HG02840 (cell line): ENCODE measurements around the gene PRKCE.

ENCODE experiments used
- ATAC-seq: cut with Tn5 transposase; IDR thresholded peaks from one replicate; pipeline ENCODE4 v1.9.1; 2021; ENCODE audit warnings: mild to moderate bottlenecking, moderate library complexity, moderate number of reproducible peaks; ENCODE audit not compliant: unreplicated experiment, low FRiP score

Gene PRKCE

DNA sequence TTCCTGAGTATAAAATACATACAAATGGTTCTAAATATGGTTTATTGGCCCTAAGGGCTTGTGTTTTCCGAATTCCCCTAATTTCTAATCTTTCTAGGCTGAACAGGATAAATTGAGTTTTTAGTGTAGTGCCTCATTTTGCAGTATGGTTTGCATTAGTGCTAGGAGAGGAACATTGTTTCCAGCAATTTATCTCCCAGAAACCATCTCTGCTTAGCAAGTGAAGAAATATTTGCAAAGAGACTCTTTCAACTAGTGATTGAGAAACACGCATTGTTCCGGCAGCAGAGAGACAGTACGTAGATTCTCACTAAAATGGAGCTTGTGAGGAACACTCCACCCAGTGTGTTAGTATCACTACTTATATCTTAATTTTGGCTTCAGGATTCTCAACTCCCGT is 468.0 kb downstream of the PRKCE start:
- ATAC-seq = no peak

DNA sequence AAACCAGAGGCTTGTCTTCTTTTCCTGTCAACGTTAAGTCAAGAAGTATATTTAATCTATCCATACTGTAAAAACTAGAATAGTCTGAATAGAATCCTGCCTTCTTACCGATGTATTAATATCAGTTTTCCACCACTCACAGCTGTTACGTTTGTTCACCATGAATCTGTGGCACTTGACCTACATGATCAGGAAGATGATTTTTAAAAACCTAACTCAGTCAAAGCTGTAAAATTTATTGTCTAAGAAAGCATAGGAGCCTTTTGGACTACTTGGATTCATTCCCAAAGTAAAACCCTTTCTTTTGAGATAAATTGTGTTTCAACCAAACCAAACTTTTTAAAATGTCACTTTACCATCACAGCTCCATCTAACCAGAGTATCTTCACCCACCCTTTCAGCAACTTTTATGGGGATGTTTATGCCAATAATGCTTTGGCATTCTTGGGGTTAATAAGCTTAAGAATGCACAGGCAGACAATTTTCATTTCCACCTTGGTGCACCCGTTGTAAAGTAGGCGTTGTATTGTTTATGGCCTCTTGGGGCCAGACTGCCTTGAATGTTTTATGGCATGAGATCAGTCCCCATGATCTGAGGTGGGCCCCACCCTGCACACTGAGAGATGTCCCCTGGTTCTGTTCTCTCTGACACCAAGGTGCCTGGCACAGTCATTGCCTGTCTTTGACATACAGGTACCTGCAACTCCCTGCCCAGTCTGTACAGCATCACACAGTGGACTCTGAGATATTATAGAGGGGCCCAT is 469.5 kb downstream of the PRKCE start:
- no peak for ATAC-seq

DNA sequence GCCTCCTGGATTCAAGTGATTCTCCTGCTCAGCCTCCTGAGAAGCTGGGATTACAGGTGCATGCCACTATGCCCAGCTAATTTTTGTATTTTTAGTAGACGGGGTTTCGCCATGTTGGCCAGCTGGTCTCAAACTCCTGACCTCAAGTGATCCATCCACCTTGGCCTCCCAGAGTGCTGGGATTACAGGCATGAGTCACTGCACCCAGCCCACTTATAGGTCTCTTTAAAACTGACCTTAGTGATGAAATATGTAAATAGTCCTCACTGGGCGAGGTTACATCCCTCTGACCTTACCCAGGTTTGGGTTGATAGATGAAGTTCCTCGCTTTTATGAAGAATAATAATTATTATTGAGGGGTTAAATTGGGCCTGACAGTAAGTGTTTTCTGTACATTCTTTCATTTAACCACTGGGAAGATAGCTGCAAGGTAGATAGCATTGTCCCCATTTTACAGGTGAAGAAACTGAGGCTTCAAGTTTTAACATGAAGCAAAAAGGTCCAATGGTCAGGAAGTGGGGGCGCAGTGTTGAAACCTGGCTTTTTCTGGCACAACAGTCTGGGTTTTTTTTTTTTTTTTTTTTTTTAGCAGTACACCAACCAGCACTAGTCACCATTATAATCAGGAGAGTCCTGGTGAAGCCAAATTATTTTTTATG is 471.0 kb downstream of the PRKCE start:
- no peak for ATAC-seq

DNA sequence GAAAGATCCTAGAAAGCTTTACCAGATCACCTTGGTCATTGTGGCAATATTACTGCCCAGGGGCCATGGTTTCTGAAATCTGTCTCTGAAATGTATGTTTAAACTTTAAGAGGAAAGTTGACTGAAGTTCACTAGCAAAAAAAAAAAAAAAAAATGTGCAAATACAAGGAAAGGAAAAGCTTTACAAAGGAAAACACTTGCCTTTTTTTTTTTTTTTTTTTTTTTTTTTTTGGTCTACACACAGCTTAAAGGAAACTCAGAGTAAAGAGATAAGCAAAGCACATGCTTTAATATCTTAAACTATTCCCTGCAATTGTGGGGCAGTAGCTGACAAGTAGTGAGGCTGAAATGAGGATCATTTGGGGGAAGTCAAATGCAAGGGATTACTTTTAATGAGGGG is 471.5 kb downstream of the PRKCE start:
- ATAC-seq = no peak

DNA sequence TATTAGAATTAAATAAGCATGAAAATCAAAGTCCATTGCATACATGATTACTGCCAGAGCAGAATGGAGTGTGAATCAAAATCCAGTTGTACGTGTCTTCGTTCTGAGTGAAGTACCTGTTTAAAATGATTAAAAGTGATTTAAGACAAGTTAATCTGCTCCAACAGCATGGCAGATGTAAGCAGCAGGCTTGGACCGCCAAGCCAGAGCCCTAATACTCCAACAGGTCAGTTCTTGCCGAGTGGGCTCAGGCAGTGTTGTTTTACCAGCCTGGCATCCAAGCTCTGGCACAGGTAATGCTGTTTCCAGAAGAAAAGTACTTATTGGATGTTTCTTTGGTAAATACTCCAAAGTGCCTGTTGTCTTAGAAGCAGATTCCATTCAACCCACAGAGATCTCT is 474.3 kb downstream of the PRKCE start:
- no peak for ATAC-seq

DNA sequence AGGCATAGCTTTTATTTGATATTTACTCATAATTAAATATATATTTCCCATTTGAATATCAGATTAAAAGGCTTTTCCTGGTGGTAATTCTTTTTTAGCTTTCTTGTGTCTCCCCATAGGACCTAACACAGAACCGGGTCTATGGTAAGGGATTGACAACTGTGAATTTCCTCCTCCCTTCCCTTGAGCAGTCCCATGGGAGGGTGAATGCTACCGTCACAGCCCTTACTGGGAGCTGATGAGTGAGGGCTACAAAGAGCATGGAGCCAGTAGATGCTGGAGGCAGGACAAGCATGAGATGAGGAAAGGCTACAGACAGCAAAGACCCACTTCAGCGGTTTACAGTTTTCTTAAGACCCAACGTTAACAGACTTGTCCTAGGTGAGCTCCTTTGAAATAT is 475.1 kb downstream of the PRKCE start:
- ATAC-seq = no peak

DNA sequence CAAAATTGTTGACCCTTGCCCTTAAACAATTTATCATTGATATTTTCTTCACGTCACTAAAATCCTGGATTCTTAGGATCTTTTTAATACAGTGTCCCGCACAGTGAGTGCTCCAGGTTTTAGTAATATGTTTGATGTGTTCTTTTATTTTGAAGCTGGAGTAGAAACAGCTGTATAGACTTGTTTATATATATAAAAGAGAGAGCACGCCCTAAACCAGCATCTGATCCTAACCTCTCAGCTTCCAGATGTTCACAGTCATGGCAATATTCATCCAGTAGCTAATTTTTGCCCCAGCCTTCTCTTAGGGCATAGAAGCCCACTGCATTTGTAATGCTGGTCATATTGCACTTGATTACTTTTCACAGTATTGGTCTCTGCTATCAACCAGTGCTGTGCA is 475.7 kb downstream of the PRKCE start:
- no peak for ATAC-seq

DNA sequence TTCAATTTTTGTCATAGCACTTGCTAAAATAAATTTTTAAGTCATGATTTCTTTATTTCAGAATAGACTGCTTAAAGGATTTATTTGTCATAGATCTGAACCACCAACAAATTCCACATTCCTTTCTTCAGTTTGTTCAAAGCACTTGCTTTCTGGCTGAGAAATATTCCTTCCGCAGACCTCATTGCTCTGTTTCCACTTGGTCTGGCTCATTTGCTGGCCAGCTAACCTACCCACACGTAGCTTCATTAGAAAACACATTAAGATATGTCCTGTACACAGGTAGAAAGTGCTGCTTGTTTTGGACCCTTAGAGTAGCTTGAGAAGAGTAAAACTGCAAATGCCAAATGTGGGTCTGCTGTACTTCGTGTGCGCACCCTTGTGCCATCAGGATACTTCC is 479.0 kb downstream of the PRKCE start:
- no peak for ATAC-seq

DNA sequence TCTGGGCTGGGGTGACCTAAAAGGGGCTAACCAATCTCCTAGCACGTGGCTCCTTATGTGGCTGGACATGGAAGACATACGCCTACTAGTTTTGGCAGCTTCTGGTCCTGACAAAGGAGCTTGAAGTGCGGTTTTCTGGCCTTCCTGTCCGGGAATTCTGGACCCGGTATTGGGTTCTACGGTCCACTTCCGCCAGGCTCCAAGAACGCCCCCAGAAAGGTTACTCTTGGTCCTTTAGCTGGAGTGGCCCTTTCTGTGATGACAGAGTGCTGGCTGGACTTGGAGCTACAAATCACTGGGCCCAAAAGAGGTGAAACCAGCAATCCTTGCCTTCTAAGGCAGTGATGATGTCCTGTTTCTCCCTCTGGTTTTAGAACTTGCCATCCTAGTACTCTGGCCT is 481.5 kb downstream of the PRKCE start:
- no peak for ATAC-seq

DNA sequence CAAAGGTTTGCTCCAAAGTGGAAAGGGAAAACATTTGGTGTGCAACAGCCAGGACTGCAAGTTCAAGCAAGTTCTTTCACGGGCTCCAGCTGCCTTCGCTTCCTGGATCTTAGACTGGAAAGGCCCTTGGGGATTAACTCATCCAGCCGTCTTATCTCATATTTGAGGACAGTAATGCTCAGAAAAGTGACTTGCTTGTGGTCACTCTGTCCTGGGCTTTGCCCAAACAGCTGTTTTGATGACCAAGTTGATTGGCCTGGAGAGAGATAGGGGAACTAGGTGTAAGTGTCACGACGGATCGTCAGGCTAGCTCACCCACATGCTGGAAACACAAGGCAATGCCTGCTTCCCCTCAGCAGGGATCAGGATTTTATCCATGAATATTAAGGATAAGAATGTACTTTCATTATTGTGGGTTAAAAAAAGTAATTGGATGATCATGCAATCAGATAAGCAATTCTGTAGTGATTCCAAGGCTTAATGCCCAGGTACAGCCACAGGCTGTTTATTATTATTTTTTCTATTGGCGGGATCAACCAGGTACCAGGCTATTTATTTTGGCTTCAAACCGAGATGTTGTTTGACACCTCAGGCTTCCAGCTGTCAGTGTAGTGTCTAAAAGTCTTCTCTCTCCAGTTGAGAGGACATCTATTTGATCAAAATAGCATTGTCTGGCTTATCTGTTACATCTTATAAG is 483.2 kb downstream of the PRKCE start:
- no peak for ATAC-seq

DNA sequence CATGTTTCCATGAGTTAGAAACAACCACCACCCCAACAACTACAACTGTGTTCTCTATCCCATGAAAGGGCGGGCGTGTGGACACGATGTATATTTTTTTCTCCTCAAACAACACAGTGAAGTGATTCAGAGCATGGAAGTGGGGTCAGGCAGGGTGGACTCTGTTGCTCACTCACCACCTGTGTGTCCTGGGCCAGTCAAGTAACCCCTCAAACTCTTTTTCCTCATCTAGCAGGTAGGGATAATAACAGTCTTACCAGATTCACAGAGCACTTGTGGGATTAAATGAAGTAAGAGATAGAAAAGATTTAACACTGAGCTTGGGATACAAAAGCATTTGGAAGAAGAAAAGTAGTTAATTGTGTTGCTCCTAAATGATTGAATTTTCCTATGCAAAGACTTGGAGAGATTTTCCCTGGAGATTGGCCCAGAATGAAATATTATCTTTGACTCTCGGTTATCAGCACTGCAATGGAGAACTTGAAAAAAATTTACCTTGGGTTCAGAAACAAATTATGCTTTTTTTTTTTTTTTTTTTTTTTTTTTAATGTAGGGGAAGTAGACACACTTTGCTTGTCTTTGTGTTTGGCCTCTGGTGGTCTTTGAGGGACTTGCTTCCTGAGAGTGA is 483.9 kb downstream of the PRKCE start:
- ATAC-seq = no peak

DNA sequence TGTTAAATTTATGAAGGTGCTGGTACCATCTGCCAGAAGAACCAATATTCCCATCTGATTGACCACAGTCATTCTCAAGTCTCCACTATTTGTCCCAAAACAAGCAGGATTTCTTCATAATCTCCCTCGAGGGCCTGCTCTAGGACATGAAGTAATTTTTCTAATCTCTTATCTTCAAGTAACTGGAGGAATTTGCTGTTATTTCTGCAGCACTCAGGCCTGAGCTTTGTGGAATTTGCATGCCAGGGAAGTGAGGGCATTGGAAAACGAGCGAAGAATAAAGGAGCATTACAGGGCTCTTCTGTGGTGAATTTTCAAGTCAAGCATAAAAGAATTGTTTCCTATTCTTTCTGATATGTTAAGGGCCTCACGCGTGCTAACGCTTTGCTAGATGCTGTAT is 484.5 kb downstream of the PRKCE start:
- no peak for ATAC-seq

DNA sequence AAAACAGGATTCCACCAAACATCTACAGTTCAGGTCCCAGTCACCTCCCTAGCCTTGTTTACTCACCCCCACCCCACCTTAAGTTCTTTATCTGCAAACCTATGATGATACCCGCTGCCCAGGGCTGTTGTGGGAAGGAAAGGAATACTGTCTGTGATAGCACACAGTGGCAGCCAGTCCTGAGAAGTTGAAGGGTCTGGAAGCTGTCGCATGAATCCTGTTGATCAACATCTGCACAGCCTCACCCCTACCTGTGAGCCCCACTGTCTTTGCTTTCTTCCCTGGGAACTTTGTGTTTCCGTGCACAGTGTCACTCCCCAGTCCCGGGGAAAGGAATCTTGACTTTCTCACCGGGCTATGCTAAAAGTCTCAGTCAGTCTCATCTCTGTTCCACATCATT is 485.0 kb downstream of the PRKCE start:
- ATAC-seq = no peak

DNA sequence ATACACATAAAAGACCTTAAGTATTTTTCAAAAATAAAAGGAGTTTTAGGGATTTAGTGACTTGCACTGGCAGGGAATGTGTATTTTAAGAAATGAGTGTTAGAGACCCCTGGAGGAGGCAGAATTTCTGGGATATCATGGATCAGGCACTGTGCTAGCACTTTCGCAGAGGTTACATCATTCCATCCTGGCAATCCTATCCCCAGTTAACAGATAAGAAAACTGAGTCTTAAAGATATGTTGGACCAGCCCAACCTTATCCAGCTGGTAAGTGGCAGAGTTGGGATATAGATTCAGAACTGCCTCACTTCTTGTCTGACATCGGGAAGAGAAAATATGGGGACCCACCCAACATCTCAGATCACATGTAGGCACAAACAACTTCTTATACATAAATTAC is 485.5 kb downstream of the PRKCE start:
- no peak for ATAC-seq

DNA sequence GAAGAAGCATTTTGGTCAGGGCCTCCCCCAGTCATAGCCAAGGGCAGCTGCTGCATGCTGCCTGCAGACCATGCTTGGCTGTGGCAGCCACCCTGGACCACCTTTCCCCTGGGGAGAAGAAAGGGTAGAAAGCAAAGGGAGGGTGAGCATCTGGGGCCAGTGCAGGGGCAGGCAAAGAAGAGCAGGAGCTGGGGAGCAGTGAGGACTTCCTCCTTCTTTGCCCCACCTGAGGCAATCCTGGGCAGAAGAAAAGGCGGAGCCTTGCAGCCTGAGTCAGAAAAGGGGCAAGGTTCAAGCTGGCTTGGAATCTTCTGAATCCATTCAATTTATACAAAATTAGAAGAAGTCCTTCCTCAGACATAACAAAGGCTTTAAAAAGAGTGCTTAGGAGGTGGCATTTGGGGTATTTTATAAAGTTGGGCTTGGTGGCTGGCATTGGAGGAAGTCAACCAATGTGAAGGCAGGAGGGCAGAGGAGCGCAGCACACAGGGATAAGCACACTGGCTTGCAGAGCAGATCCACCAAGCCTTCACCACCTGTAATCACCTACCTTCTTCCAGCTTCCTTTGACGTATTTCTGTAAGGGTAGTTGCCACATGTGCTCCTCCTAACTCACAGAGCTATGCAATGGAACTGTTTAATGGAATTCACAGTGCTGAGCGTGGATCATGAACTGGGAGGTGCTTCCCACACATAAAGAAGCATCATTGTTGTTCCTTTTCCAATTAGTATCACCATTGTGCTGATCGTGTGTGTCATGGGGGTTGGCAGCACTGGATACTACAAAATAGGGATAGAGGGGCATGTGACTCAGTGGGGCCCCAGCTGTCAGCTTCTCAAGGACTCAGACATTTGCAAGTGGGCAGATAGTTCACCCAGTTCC is 491.3 kb downstream of the PRKCE start:
- ATAC-seq = no peak

DNA sequence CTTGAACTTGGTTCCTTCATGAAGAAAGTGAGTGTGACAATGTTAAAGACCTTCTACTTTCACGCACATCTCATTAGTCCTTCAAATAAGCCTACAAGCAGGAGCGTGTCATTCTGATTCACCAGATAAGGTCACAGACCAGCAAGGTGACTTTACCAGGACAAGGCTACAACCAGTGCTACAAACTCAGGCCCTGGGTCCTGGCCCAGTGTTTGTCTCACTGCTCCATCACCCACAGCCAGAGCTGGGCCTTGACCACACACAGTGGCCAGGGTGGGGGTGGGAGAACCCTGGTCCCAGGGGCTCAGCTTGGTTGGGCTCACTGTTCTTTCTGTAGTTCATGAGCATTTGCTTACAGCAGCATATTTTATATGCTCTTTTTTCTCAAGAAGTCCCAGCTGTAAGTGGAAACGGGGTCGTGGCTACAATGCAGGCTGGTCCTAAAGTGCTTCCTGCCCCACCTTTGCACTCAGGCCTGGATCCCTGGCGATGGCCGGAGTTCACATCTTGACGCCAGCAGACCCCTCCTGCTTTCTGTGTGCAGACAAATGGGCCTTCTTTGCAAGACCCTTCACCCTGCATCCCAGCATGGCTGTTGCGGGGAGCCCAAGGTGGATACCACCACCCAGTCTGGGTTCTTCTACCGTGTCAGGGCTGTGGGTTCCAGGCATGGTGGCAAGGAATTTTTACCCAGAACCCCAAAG is 492.1 kb downstream of the PRKCE start:
- ATAC-seq = no peak

DNA sequence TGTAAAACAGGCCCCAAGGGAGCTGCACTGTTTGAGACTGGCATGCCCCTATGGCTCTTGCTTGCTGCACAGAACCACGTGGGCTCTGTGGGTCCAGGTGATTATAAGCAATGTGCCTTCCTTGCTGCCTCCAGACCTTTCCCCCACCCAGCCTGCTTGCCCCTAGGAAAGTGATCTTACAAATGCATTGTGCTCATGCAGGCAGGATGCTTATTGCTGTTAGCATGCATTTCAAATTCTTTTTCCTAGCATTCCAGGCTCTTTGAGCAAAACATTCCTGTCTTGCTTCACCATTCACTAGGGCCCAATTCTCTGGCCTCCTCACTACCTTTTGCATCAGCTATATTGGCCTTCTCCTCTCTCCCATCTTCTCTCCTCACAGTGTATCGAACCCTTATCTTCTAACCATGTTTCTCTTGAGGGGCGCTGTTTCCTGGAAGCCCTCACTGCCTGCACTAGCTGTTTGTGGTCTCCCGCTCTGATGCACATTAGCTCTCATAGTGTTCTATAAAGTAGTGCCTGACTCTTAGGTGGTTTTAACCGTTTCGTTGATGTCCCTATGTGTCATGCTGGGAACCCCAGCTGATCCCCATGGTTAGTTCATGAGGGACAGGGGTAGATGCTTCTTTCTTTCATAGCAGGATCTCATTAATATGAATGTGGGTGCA is 492.8 kb downstream of the PRKCE start:
- no peak for ATAC-seq

DNA sequence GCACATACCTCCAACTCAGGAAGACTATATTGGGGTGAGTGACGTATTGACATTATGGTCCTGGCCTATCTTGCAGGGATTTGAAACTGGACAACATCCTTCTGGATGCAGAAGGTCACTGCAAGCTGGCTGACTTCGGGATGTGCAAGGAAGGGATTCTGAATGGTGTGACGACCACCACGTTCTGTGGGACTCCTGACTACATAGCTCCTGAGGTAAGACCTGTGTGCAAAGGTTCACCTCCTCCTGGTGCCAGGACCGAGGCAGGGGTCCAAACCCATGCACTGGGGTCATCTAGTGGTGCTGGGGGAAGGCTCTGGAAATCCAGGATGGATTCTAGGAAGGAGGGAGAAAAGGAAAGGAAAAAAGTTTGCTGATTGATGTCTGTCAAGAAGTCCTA is 493.5 kb downstream of the PRKCE start:
- no peak for ATAC-seq

DNA sequence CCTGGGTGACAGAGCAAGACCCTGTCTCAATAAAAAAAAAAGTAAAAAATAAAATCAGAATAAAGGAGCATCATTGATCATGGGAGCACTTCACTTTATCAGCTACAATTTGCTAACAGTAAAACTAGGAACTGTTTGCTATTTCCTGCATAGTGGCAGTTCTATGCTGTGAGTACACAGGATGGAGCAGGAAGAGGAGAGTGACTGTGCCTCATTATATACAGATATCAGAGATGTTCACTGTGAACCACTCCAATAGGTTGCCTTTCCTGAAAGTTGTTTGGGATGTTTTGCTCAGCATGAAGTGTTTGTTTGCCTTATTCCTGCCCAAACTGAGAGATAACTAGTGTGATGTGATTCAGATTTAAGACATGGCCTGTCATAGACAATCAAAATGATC is 494.4 kb downstream of the PRKCE start:
- ATAC-seq = no peak
